H54 (cell line): ENCODE data around the gene STK32A.

Experiments
- DNase-seq: peaks from one replicate; pipeline ENCODE4 v3.0.0; 2011; ENCODE audit warnings: low spot score, mixed read lengths; ENCODE audit not compliant: insufficient read length
- FAIRE-seq: peaks from 3 replicates; lab custom pipeline; 2011; peaks lifted over from hg19 to GRCh38; lab: Jason Lieb, UNC
- POLR2A ChIP-seq: IDR thresholded peaks from 2 replicates; pipeline ENCODE4 v1.6.1; 2011; ENCODE audit warnings: low read depth, mild to moderate bottlenecking, low read length

The STK32A gene

GRCh38 chr5:147418613-147419012, 183.8 kb downstream of the STK32A start:
- TF ChIP-seq POLR2A: no peak
- FAIRE-seq (no peak), DNase-seq (no peak)

GRCh38 chr5:147426640-147427327, 192.0 kb downstream of the STK32A start:
- no peak for TF ChIP-seq POLR2A
- FAIRE-seq: no peak
- no peak for DNase-seq

GRCh38 chr5:147427521-147428401, 192.9 kb downstream of the STK32A start:
- no peak for TF ChIP-seq POLR2A
- FAIRE-seq (no peak), DNase-seq (no peak)

GRCh38 chr5:147430628-147431027, 195.8 kb downstream of the STK32A start:
- DNase-seq (no peak), FAIRE-seq (no peak)
- TF ChIP-seq POLR2A: no peak

- no peak for TF ChIP-seq POLR2A
- DNase-seq (no peak), FAIRE-seq (no peak)
Measured at GRCh38 chr5:147431586-147431985, 196.8 kb downstream of the STK32A start.

GRCh38 chr5:147432323-147432722, 197.5 kb downstream of the STK32A start:
- TF ChIP-seq POLR2A: no peak
- no peak for DNase-seq
- FAIRE-seq: no peak

- FAIRE-seq (no peak), DNase-seq (no peak)
- TF ChIP-seq POLR2A: no peak
Measured at GRCh38 chr5:147434049-147434448, 199.2 kb downstream of the STK32A start.

GRCh38 chr5:147436596-147436995, 201.8 kb downstream of the STK32A start:
- no peak for TF ChIP-seq POLR2A
- DNase-seq (no peak), FAIRE-seq (no peak)

- no peak for TF ChIP-seq POLR2A
- DNase-seq (no peak), FAIRE-seq (no peak)
Measured at GRCh38 chr5:147437161-147437596, 202.4 kb downstream of the STK32A start.
